ENCODE measurements around the gene RPAP2.

- TF ChIP-seq CTCF (IDR thresholded peaks at IDR 0.05) (no peak), ZNF512 (CRISPR knock-in tag; IDR thresholded peaks at IDR 0.05; ENCODE audit: borderline replicate concordance) (no peak), SMAD3 (CRISPR knock-in tag; IDR thresholded peaks at IDR 0.05; ENCODE audit: borderline replicate concordance) (no peak), FOXP4 (CRISPR knock-in tag; IDR thresholded peaks at IDR 0.05) (no peak), USF2 (CRISPR knock-in tag; IDR thresholded peaks at IDR 0.05) (no peak), ZBTB43 (CRISPR knock-in tag; IDR thresholded peaks at IDR 0.05) (no peak), ETV6 (CRISPR knock-in tag; IDR thresholded peaks at IDR 0.05) (no peak), ESRRA (CRISPR knock-in tag; IDR thresholded peaks at IDR 0.05; ENCODE audit: borderline replicate concordance) (no peak), SP1 (CRISPR knock-in tag; conservative IDR thresholded peaks at IDR 0.05) (no peak), TEAD1 (CRISPR knock-in tag; IDR thresholded peaks at IDR 0.05) (no peak), IRF1 (CRISPR knock-in tag; IDR thresholded peaks at IDR 0.05) (no peak), TCF7 (CRISPR knock-in tag; IDR thresholded peaks at IDR 0.05; ENCODE audit: low read depth) (no peak)
These were observed 17.1 kb downstream of the RPAP2 start for GRCh38 chr1:92315766-92316599.

Data from WTC11 (cell line).